ENCODE results near the gene ZNF511.

ZNF511 gene

DNA sequence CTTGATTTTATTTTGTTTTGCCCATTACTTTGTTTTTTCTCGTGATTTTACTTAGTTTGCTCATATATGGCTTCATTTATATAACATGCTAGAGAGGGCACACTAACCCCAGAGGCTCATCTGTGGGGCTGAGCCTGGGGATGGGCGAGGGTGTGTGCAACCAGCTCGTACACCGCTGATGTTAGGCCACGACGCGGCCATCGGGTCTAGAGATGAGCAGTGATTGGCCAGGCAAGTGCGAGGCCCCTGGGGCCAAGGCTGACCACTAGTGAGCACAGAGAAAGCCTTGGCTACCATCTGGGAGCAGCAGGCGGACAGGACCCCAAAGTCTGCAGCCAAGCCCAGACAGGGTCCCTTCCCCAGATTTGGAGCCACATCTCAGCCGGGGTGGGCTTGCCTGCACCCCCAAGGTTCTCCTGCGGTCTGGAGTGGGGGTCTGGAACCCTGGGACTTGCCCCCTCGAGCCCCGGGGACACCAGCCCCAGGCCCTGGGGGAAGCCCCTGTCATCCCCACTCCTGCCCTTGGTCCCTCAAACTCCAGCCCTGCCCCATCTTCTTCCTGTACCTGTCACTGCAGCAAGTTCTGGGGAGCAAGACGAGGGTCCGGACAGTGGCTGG is 45.4 kb downstream of the ZNF511 start:
- no peak for DNase-seq (ENCODE audit: low spot score)

GRCh38 chr10:133354672-133355240 is 46.0 kb downstream of the ZNF511 start:
- DNase-seq (ENCODE audit: low spot score): no peak

DNA sequence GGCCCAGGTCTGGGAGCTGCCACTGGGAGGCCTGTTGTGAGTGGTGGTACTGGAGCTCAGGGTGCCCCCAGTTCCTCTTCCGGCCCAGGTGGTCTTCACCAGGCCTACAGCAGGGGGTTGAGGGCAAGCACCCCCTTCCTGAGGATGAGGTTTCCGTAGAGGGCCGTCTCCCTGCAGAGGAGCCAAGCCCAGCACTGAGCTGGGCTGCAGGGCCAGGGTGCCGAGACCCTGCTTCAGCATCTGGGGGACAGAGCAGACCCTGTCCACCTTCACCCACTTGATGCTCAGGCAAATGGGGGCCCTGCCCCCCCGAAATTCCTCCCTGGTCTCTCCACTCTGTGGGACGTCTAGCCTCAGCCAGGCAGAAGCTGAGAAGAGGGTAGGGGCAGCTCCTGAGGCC is 46.6 kb downstream of the ZNF511 start:
- no peak for DNase-seq (ENCODE audit: low spot score)

DNA sequence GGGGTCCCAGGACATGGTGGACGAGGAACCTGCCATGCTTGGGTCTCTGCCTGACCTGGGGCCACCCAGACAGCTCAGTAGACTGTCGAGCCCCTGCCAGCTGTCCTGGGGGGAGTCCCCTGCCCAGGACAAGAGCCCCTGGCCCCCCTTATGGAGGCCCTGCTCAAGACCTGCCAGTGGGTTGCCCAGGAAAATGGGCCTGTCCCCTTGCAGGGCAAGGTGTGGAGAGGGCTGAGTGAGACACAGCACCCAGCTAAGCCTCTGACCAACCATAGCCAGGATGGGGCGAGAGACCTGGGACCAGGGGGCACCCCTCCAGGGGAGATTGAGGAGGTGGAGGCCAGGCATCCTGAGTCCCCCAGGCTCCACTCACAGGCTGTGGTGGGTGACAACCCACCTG is 47.3 kb downstream of the ZNF511 start:
- DNase-seq (ENCODE audit: low spot score): no peak

DNA sequence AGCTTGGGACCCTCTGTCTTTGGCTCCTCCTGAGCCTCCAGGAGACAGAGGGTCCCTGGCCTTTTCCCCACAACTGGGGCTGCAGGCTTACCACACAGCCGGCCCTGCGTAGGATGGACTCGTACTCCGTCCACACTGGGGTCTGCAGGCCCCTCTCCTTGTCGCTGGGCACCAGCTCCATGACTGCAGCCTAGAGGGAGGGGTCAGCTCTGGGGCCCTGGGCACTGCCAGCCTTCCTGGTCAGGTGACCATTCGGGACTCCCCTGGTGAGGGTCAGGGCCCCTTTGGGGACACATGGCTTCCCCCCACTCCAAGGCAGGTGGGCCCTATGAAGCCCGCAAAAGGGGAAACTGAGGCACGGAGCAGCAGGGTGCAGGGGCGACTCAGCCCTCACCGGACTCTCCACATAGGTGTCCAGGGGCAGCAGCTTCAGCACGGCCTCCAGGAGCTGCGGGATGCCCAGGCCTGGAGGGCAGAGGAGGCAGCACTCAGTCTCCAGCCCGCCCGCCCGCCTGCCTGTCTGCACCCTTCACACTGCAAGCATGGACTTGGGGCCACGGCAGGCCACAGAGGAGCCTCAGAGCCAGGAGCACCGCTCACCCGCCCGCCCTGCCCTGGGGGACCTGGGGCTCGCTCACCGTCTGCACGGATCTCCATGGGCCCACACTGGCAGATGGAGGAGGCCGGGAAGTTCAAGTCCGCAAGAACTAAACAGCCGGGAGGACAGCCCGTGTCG is 48.0 kb downstream of the ZNF511 start:
- no peak for DNase-seq (ENCODE audit: low spot score)

GRCh38 chr10:133357285-133358161 is 48.8 kb downstream of the ZNF511 start, which contains the start of gene FUOM:
Gene FUOM (minus strand): TSS chr10:133358019. CDS start chr10:133358007, 12 bp downstream.
- DNase-seq (ENCODE audit: low spot score): peak; percentile 70

- DNase-seq (ENCODE audit: low spot score): no peak
Observed at GRCh38 chr10:133358162-133358924, 49.6 kb downstream of the ZNF511 start.

GRCh38 chr10:133358925-133359310 is 50.2 kb downstream of the ZNF511 start:
- no peak for DNase-seq (ENCODE audit: low spot score)

DNA sequence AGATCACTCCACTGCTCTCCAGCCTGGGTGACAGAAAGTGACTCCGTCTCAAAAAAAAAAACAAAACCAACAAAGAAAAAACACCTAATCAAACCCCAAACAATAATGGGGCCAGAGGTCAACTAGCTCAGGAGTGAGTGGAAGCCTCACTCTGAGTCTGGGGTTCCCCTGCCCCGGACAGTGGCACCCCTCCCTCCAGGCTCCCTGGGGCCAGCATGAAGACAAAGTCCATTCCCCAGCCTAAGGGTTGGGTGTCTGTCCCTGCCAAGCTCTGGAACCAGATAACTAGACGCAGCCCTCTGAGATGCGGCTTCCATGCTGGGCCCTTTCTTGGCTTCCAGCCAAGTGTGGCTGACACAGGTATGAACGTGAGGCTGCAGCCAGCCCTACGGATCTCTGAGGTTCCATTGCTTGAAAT is 50.8 kb downstream of the ZNF511 start:
- DNase-seq (ENCODE audit: low spot score): no peak

DNA sequence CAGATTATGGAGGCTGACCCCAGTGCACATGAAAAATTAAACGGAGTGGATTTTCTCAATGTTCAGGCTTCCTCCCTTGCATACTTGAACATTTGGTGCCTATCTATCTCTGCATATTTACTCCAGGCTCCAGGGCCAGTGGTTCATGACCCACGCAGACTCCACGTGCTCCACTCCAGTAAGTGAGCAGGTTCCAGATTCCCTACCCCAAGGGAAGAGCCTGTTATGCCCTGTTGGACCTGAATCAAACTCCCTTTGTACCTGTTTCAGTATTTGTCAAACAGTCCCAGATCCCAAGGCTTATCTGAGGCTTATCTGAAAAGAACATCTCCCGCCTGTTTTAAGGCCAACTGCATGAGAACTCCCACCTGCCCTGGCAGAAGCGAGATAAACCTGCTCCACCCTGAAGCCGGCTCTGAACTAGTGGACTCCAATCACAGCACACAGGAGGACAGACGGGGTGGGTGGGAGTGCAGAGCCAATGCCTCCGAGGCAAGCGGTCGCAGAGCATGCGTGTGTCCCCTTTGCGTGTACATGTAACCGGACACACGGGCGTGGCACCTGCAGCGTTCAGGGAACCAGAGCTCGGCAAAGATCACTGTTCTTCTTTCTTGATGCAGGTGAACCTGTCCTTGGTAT is 51.4 kb downstream of the ZNF511 start:
- DNase-seq (ENCODE audit: low spot score): no peak

DNA sequence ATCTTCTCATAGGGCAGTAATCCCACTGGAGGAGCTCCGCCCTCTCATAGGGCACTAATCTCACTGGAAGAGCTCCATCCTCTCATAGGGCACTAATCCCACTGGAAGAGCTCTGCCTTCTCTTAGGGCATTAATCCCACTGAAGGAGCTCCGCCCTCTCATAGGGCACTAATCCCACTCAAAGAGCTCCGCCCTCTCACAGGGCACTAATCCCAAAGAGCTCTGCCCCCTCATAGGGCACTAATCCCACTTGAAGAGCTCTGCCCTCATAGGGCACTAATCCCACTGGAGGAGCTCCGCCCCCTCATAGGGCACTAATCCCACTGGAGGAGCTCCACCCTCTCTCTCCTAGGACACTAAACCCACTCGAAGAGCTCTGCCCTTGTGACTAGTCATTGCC is 52.5 kb downstream of the ZNF511 start:
- DNase-seq (ENCODE audit: low spot score): peak; percentile 52

DNA sequence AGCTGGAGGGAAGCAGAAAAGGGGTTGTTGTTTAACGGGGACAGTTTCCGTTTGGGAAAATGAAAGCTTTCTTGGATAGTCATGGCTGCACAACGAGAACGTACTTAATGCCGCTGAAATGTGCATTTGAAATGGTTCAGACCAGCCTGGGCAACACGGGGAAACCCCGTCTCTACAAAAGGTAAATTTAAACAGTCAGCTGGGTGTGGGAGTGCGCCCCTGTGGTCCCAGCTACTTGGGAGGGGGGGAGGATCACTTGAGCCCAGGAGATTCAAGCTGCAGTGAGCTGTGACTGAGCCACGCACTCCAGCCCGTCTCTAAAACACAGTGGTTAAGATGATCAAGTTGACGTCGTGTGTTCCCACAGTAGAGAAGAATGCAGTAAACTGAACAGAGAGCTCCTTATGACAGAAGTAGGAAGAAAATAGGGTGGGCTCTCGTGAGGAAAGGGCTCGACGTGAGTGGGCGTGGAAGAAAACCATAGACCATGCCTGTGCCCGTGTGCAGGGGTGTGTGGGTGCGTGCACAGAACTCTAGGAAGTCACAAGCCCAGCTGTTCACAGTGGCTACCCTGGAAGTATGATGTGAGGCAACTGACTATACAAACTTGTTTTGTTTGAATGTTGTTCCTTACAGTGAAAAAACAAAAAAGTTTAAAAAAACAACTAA is 53.2 kb downstream of the ZNF511 start:
- no peak for DNase-seq (ENCODE audit: low spot score)
